NCI-H226 (cell line): ENCODE results near the gene PYGM.

ENCODE experiments used
- DNase-seq: peaks from one replicate; pipeline ENCODE4 v3.0.0-alpha.2; 2015

Gene PYGM

GRCh38 chr11:64752175-64752970, 7.4 kb downstream of the PYGM start:
- DNase-seq: no peak

GRCh38 chr11:64751580-64751979, 8.2 kb downstream of the PYGM start:
- DNase-seq: no peak

- DNase-seq: no peak
Observed at GRCh38 chr11:64751136-64751535, 8.6 kb downstream of the PYGM start.

- no peak for DNase-seq
Observed at GRCh38 chr11:64750361-64751054, 9.3 kb downstream of the PYGM start.

GRCh38 chr11:64747961-64748665, 11.7 kb downstream of the PYGM start:
- no peak for DNase-seq

GRCh38 chr11:64746486-64746885, 13.3 kb downstream of the PYGM start:
- no peak for DNase-seq

- peak; percentile 74 for DNase-seq
Observed at GRCh38 chr11:64745521-64746328, 14.0 kb downstream of the PYGM start.

- DNase-seq: no peak
Observed at GRCh38 chr11:64745189-64745520, 14.6 kb downstream of the PYGM start.

GRCh38 chr11:64744544-64745188, 15.1 kb downstream of the PYGM start:
- no peak for DNase-seq

GRCh38 chr11:64743591-64744543, 15.9 kb downstream of the PYGM start, which contains the start of gene RASGRP2:
Gene RASGRP2, minus strand, starts transcription at chr11:64744142. Its CDS starts 1,276 bp downstream, at chr11:64742866.
- no peak for DNase-seq

- peak; percentile 20 for DNase-seq
Observed at GRCh38 chr11:64742889-64743590, 16.7 kb downstream of the PYGM start.

GRCh38 chr11:64742087-64742888, 17.5 kb downstream of the PYGM start:
- peak; percentile 20 for DNase-seq

GRCh38 chr11:64741375-64742086, 18.2 kb downstream of the PYGM start:
- no peak for DNase-seq

- no peak for DNase-seq
Observed at GRCh38 chr11:64739871-64740270, 19.9 kb downstream of the PYGM start.

- no peak for DNase-seq
Observed at GRCh38 chr11:64736654-64737053, 23.1 kb downstream of the PYGM start.

- no peak for DNase-seq
Observed at GRCh38 chr11:64735725-64736259, 24.0 kb downstream of the PYGM start.

- no peak for DNase-seq
Observed at GRCh38 chr11:64734811-64735724, 24.7 kb downstream of the PYGM start.
